ENCODE data around the gene ABCA13. TPM values are rescaled to one million over a fixed set of nuclear protein-coding genes. Genes with fewer than 3 reads are reported as not detected.
"Not testable (repeated sequence)": the region's sequence is repeated elsewhere in the genome, so short reads cannot be mapped to it uniquely, and the experiment has no call there.

The ABCA13 gene
- total RNA-seq, 1 donor from 2014 or later, result 0.69 TPM

DNA sequence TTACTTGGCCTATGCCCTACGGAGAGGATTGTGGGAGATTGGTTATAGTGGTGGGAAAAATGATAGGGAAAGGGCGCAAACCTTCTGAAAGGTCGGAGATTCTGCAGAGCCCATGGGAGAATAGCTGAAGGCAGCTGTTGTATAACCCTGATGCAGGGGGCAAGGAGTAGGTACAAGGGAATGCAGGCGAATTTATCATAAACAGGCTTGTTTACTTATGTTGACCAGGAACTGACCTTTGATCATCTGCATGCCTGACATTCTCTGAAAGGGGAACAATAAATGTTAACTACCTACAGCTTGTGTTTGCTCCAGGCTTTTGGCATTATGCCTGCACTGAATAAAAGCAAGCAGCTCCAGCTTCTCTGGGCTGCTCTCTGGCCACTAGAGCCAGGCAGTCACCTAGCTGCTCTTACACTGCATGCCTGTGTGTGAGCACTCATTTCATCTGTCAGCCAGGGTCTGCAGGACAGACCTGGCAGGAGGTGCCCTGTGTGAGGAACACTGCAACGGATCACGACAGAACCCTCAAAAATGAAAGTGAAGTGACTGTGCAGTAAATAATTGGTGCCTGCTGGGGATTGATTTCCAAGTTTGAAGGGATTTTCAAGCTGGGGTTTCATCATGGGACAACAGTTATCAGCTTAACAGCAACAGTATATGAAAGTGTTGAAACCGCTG, 31.1 kb upstream of the ABCA13 start:
- no peak overlapping the region for H3K4me3 ChIP-seq (ENCODE audit: low read depth, low read length)
- TF ChIP-seq, protein P1, sequence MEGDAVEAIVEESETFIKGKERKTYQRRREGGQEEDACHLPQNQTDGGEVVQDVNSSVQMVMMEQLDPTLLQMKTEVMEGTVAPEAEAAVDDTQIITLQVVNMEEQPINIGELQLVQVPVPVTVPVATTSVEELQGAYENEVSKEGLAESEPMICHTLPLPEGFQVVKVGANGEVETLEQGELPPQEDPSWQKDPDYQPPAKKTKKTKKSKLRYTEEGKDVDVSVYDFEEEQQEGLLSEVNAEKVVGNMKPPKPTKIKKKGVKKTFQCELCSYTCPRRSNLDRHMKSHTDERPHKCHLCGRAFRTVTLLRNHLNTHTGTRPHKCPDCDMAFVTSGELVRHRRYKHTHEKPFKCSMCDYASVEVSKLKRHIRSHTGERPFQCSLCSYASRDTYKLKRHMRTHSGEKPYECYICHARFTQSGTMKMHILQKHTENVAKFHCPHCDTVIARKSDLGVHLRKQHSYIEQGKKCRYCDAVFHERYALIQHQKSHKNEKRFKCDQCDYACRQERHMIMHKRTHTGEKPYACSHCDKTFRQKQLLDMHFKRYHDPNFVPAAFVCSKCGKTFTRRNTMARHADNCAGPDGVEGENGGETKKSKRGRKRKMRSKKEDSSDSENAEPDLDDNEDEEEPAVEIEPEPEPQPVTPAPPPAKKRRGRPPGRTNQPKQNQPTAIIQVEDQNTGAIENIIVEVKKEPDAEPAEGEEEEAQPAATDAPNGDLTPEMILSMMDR (conservative IDR thresholded peaks at IDR 0.05; ENCODE audit: low read depth, low read length), result no peak
- peak; percentile 37 for DNase-seq (ENCODE audit: low read depth)

- H3K4me3 ChIP-seq (ENCODE audit: low read depth, low read length), result no peak overlapping the region
- TF ChIP-seq, protein P1 (conservative IDR thresholded peaks at IDR 0.05; ENCODE audit: low read depth, low read length), result no peak
- no peak for DNase-seq (ENCODE audit: low read depth)
Observed at GRCh38 chr7:48141521-48141920, 29.7 kb upstream of the ABCA13 start.

GRCh38 chr7:48144291-48144768, 26.9 kb upstream of the ABCA13 start:
- no peak overlapping the region for H3K4me3 ChIP-seq (ENCODE audit: low read depth, low read length)
- TF ChIP-seq, protein P1 (conservative IDR thresholded peaks at IDR 0.05; ENCODE audit: low read depth, low read length), result no peak
- DNase-seq (ENCODE audit: low read depth), result peak; percentile 12

DNA sequence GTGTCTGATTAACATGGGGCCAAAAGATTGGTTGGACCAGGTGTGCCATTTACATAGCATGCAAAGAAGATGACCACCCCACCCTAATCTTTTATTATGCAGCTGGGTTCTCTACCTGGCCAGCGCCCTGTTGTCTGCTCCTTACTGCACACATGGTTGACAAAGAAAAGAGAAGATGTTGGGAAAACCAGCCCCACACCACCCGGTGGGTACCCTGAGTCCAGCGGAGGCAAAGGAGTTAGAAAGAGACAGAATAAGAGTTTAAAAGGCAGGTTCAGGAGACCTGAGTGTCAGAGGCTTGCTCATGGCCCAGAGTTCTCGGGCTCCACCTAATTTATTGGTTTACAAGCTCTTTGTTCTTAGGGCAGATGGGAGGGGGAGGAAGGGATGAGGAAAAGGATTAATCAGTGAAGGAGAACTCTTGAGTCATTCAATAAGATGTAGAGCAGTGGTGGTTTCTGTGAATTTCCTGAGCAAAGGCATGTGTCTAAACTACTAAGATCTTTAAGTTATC, 24.1 kb upstream of the ABCA13 start:
- DNase-seq (ENCODE audit: low read depth), result peak; percentile 20
- H3K4me3 ChIP-seq (ENCODE audit: low read depth, low read length), result no peak overlapping the region
- TF ChIP-seq, protein P1 (conservative IDR thresholded peaks at IDR 0.05; ENCODE audit: low read depth, low read length), result no peak

GRCh38 chr7:48147690-48148089, 23.6 kb upstream of the ABCA13 start:
- H3K4me3 ChIP-seq (ENCODE audit: low read depth, low read length); DNase-seq (ENCODE audit: low read depth): not testable (repeated sequence)

DNA sequence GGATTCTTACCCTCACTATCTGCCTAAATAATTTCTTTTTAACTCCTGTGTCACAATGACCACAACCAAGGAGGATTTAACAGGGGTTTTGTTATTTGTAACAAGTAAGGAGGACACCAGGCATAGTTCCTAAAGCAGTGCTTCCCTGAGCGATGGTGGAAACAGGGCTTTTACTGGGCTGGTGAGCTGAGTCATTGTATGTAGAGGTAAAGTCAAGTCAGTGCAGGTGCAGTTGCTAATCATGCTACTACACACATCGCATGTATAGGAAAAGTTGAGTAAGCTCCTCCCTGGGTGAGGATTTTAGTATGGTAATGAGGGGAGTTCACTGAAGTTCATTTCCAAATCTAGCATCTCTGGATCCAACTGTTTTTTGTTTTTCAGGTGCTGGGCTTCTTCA, 22.9 kb upstream of the ABCA13 start:
- TF ChIP-seq, protein P1 (conservative IDR thresholded peaks at IDR 0.05; ENCODE audit: low read depth, low read length), result no peak
- no peak for DNase-seq (ENCODE audit: low read depth)
- H3K4me3 ChIP-seq (ENCODE audit: low read depth, low read length), result no peak overlapping the region

- no peak overlapping the region for H3K4me3 ChIP-seq (ENCODE audit: low read depth, low read length)
- TF ChIP-seq, protein P1 (conservative IDR thresholded peaks at IDR 0.05; ENCODE audit: low read depth, low read length), result no peak
- no peak for DNase-seq (ENCODE audit: low read depth)
Observed at GRCh38 chr7:48149058-48149457, 22.2 kb upstream of the ABCA13 start.
